Glutamatergic neuron (in vitro differentiated cells): ENCODE results near the gene GPR3. TPM values are rescaled to one million over a fixed set of nuclear protein-coding genes. Genes with fewer than 3 reads are reported as not detected.

Experiments used
- DNase-seq: peaks from one replicate; pipeline ENCODE4 v3.0.0; 2022
- H3K27ac Mint-ChIP-seq: one replicate; pipeline ENCODE4 v1.8.0; 2020; ENCODE audit warnings: mild to moderate bottlenecking, mixed read lengths, inconsistent platforms; ENCODE audit not compliant: unreplicated experiment
- H3K27me3 Mint-ChIP-seq: one replicate; pipeline ENCODE4 v1.8.0; 2020; ENCODE audit warnings: mild to moderate bottlenecking, moderate library complexity, mixed read lengths, inconsistent platforms; ENCODE audit not compliant: unreplicated experiment
- H3K36me3 Mint-ChIP-seq: one replicate; pipeline ENCODE4 v1.8.0; 2020; ENCODE audit warnings: mild to moderate bottlenecking, mixed read lengths, inconsistent platforms; ENCODE audit not compliant: unreplicated experiment
- H3K4me1 Mint-ChIP-seq: one replicate; pipeline ENCODE4 v1.8.0; 2020; ENCODE audit warnings: mild to moderate bottlenecking, low read depth, mixed read lengths, inconsistent platforms; ENCODE audit not compliant: unreplicated experiment
- H3K4me3 Mint-ChIP-seq: one replicate; pipeline ENCODE4 v1.8.0; 2020; ENCODE audit warnings: mild to moderate bottlenecking, mixed read lengths, inconsistent platforms; ENCODE audit not compliant: unreplicated experiment
- H3K9me3 Mint-ChIP-seq: one replicate; pipeline ENCODE4 v1.8.0; 2020; ENCODE audit warnings: mild to moderate bottlenecking, moderate library complexity, mixed read lengths, inconsistent platforms; ENCODE audit not compliant: unreplicated experiment
- CTCF ChIP-seq: fragments of 200-600 bp; sonication (generic); IDR thresholded peaks from one replicate; pipeline ENCODE4 v1.5.0; 2021; ENCODE audit not compliant: partially characterized antibody, unreplicated experiment
- total RNA-seq: library from RNA; stranded (reverse); fragmentation: NEBNext Ultra II Directional; extraction: Animal tissue kit (Norgen Biotek cat#: 25700); gene quantifications from one replicate; pipeline ENCODE4 v1.2.1, GENCODE V29; 2021; ENCODE audit not compliant: unreplicated experiment

The GPR3 gene
- total RNA-seq, 1 donor from 2014 or later = 1.5 TPM

GRCh38 chr1:27379564-27380122 is 12.8 kb upstream of the GPR3 start:
- Mint-ChIP-seq H3K4me3 (no peak overlapping the region), H3K27ac (no peak overlapping the region), H3K27me3 (peaks cover 10% of the 10 kb centered on the region), H3K36me3 (no peaks in the 10 kb centered on the region), H3K4me1 (peaks cover 4% of the 10 kb centered on the region), H3K9me3 (peaks cover 3% of the 10 kb centered on the region)
- no peak for TF ChIP-seq CTCF
- no peak for DNase-seq

- Mint-ChIP-seq H3K4me1 (peaks cover 4% of the 10 kb centered on the region), H3K9me3 (peaks cover 3% of the 10 kb centered on the region), H3K27ac (no peak overlapping the region), H3K27me3 (peaks cover 10% of the 10 kb centered on the region), H3K36me3 (no peaks in the 10 kb centered on the region), H3K4me3 (no peak overlapping the region)
- TF ChIP-seq CTCF = no peak
- DNase-seq = no peak
Measured at GRCh38 chr1:27380224-27380623, 12.2 kb upstream of the GPR3 start.

- DNase-seq = no peak
- H3K27me3 Mint-ChIP-seq = peaks cover 10% of the 10 kb centered on the region
- no peaks in the 10 kb centered on the region for H3K36me3 Mint-ChIP-seq
- no peak overlapping the region for H3K27ac Mint-ChIP-seq
- H3K4me1 Mint-ChIP-seq = peaks cover 4% of the 10 kb centered on the region
- H3K9me3 Mint-ChIP-seq = peaks cover 4% of the 10 kb centered on the region
- H3K4me3 Mint-ChIP-seq = no peak overlapping the region
- no peak for TF ChIP-seq CTCF
Measured at GRCh38 chr1:27380766-27381733, 11.4 kb upstream of the GPR3 start.

- Mint-ChIP-seq H3K27me3 (peaks cover 13% of the 10 kb centered on the region), H3K4me3 (no peak overlapping the region)
Measured at GRCh38 chr1:27381969-27382762, 10.3 kb upstream of the GPR3 start.

More at GRCh38 chr1:27381969-27382762, 10.3 kb upstream of the GPR3 start:
- Mint-ChIP-seq H3K9me3 (peaks cover 4% of the 10 kb centered on the region), H3K4me1 (peaks cover 3% of the 10 kb centered on the region), H3K36me3 (no peaks in the 10 kb centered on the region), H3K27ac (no peak overlapping the region)
- DNase-seq = no peak
- no peak for TF ChIP-seq CTCF
